GM21381 (cell line): ENCODE measurements around the gene RTF2.
"Not testable (repeated sequence)": the region's sequence is repeated elsewhere in the genome, so short reads cannot be mapped to it uniquely, and the experiment has no call there.

ENCODE experiments used
- ATAC-seq: cut with Tn5 transposase; IDR thresholded peaks from one replicate; pipeline ENCODE4 v1.9.1; 2021; ENCODE audit warnings: mild to moderate bottlenecking, moderate library complexity; ENCODE audit not compliant: unreplicated experiment

The RTF2 gene

GRCh38 chr20:56537997-56538396, 69.6 kb downstream of the RTF2 start:
- ATAC-seq = no peak

- ATAC-seq = no peak
Observed at GRCh38 chr20:56540415-56540814, 72.0 kb downstream of the RTF2 start.

- no peak for ATAC-seq
Observed at GRCh38 chr20:56542489-56543030, 74.1 kb downstream of the RTF2 start.

DNA sequence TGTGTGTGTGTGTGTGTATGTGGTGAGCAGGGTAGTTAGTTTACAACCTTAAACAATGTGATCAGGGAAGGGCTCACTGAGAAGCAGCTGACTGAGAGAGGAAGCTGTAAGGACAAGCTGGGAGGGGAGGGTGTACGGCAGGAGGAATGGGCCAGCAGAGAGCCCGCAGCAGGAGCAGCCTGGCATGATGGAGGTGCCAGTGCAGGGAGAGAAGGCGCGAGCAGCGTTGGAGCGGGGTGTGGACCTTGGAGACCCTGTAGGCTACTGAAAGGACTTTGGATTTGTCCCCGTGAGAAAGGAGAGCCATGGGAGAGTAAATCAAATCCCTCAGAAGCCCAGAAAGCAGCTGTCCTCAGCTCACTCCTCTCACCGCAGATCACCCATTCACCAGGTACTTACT, 83.1 kb downstream of the RTF2 start:
- ATAC-seq = no peak

DNA sequence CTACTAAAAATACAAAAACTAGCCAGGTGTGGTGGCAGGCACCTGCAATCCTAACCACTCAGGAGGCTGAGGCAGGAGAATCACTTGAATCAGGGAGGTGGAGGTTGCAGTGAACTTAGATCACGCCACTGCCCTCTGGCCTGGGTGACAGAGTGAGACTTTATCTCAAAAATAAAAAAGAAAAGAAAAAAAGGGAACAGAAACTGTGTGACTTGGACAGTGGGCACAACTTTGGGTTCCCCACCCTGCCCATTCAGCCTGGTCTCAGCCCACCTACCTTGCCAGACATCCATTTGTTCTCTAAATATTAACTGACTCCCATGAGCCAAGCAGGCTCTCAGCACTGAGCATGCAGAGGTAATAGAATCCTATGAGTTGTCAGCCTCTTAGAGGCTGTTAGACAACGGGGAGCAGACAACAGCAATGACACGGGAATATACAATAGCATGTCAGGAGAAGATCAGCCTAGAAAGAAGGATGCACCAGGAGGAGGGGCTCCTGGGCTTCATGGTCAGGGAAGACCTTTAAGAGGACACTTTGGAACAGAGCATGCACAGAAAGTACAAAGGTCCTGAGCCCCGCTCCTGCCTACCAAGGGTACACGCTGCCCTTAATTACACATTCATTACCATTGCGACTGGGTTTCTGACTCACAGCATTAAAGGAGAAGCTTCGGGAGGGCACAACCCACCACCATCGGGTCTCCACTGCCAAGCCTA, 84.6 kb downstream of the RTF2 start:
- no peak for ATAC-seq

- ATAC-seq = peak; percentile 81
Observed at GRCh38 chr20:56554869-56555268, 86.4 kb downstream of the RTF2 start.

DNA sequence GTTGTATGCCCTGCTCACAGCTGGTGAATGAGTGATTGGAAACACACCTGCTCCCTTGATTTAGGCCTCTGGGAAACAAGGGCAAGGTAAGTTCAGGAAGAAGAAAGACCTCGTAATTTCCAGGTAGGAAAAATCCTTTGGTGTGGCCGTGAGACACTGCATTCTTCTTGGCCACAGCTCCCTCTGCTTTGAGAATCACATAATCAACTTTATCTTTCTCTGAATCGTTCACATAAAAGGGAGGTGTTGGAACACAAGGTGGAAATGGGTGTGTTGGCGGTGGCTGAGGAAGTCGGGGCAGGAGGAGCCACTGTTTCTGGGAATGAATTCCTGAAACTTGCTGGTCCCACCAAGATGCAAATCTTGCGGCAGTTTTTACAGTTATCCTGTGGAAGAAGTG, 90.5 kb downstream of the RTF2 start:
- no peak for ATAC-seq

- ATAC-seq = not testable (repeated sequence)
Observed at GRCh38 chr20:56564526-56564925, 96.1 kb downstream of the RTF2 start.

GRCh38 chr20:56565511-56565910, 97.1 kb downstream of the RTF2 start:
- ATAC-seq = no peak

DNA sequence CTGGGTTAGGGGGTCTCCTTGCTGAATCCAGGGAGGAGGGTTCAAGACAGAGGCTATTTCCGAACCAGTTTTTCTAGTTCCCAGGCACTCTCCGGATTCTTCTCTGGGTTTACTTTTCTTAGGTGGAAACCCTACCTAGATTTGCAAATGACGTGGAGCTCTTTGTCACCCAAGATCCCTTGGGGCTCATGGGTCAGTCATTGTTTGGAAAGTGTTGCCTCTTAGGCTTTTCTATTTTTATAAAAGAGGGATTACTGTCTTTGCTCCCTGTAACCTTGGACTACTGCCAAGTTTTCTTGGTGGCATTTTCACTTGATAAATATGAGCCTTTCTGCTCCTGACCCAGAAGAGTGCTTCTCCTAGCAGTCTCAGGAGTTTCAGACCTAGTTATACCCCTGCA, 98.2 kb downstream of the RTF2 start:
- ATAC-seq = no peak
